Transverse colon (tissue), 4 donors: ENCODE measurements around the gene OR5H14. TPM values are rescaled to one million over a fixed set of nuclear protein-coding genes. Genes with fewer than 3 reads are reported as not detected.
"Not testable (repeated sequence)": the region's sequence is repeated elsewhere in the genome, so short reads cannot be mapped to it uniquely, and the experiment has no call there.

ENCODE experiments used
- DNase-seq: peaks from one replicate; pipeline ENCODE4 v3.0.0-alpha.2; 2019
- H3K27ac ChIP-seq, 4 donors: fragments of 200-600 bp; sonication (generic); 2 replicates each; pipeline ENCODE4 v1.5.1; 2016 to 2018; ENCODE audit warnings: inconsistent platforms in 4 of 4
- H3K27me3 ChIP-seq: fragments of 200-600 bp; sonication (generic); 2 replicates; pipeline ENCODE4 v1.5.1; 2017; ENCODE audit warnings: inconsistent platforms
- H3K36me3 ChIP-seq, 4 donors: fragments of 200-600 bp; sonication (generic); 2 replicates each; pipeline ENCODE4 v1.5.1; 2017 to 2019; ENCODE audit warnings: inconsistent platforms in 4 of 4
- H3K4me1 ChIP-seq, 4 donors: fragments of 200-600 bp; sonication (generic); 2 replicates each; pipeline ENCODE4 v1.5.1; 2017 to 2020; ENCODE audit warnings: inconsistent platforms in 4 of 4
- H3K4me3 ChIP-seq, 4 donors: fragments of 200-600 bp; sonication (generic); 1 replicate in 1 of 4; 2 replicates in 3 of 4; pipeline versions ENCODE4 v1.5.1 to v1.6.1; 2017 to 2019; ENCODE audit warnings: inconsistent platforms in 4 of 4
- H3K9me3 ChIP-seq, 2 donors: fragments of 200-600 bp; sonication (generic); 2 replicates each; pipeline ENCODE4 v1.5.1; 2017 to 2019; ENCODE audit warnings: inconsistent platforms in 2 of 2
- EP300 ChIP-seq: sonication (generic); formaldehyde crosslinking; IDR thresholded peaks from one replicate; pipeline ENCODE4 v1.6.1; 2017; ENCODE audit warnings: antibody characterized with exemption, low read depth
- POLR2A ChIP-seq: fragments of 450-650 bp; IDR thresholded peaks from one replicate; pipeline ENCODE4 v1.6.1; 2016; ENCODE audit warnings: antibody characterized with exemption, mild to moderate bottlenecking, moderate library complexity
- POLR2AphosphoS5 ChIP-seq, 3 donors: sonication (generic); formaldehyde crosslinking; IDR thresholded peaks; one replicate each; pipeline ENCODE4 v1.6.1; 2016; ENCODE audit warnings: antibody characterized with exemption in 3 of 3
- WGBS, 2 donors: methylation state at CpG; one replicate each; pipeline ENCODE4 v1.1.5; 2018; ENCODE audit warnings: low coverage in 1 of 2; 5-methylcytosine and 5-hydroxymethylcytosine counted together
- in situ Hi-C, 4 donors: fragments of 200-750 bp; cut with MboI; loops; one replicate each; pipeline versions ENCODE4 v1.15.0 to v1.15.1; 2017; ENCODE audit warnings: low sequenced_read_pairs in 3 of 4, low pct_ligation_motif_present in 1 of 4, low pct_unique_long_range_greater_than_20kb in 1 of 4
- intact Hi-C: fragments of 100-400 bp; cut with DNase I; formaldehyde crosslinking; loops from one replicate; pipeline ENCODE4 v1.15.1; 2023; ENCODE audit warnings: low total_unique reads
- total RNA-seq, 4 donors: library from RNA; depleted of rRNA; stranded (reverse); fragments of >200 nt; gene quantifications; one replicate each; pipeline ENCODE4 v1.1.0, GENCODE V29; 2016
- TF ChIP-seq, protein P1 (sequence below), 5 experiments: fragments of 200-600 bp in 3 of 5; fragments of 450-650 bp in 2 of 5; sonication (generic) in 3 of 5; IDR thresholded peaks; 1 replicate in 2 of 5; 2 replicates in 3 of 5; pipeline ENCODE4 v1.5.1; 2016 to 2017; ENCODE audit warnings: antibody characterized with exemption in 5 of 5, inconsistent platforms in 3 of 5, mild to moderate bottlenecking in 2 of 5, moderate library complexity in 1 of 5

Gene OR5H14
- total RNA-seq, 4 donors from 2014 or later: not detected

GRCh38 chr3:98185180-98185579, 37.9 kb downstream of the OR5H14 start:
- intact Hi-C loops (no loop called here), in situ Hi-C loops (no loop called here)
- no peaks in the 10 kb centered on the region for H3K9me3 ChIP-seq
- no peak for TF ChIP-seq EP300
- no peaks in the 10 kb centered on the region for H3K36me3 ChIP-seq
- no peak overlapping the region for H3K4me3 ChIP-seq
- H3K27ac ChIP-seq: no peak overlapping the region
- H3K4me1 ChIP-seq: no peaks in the 10 kb centered on the region
- no peak for DNase-seq
- no peaks in the 10 kb centered on the region for H3K27me3 ChIP-seq

DNA sequence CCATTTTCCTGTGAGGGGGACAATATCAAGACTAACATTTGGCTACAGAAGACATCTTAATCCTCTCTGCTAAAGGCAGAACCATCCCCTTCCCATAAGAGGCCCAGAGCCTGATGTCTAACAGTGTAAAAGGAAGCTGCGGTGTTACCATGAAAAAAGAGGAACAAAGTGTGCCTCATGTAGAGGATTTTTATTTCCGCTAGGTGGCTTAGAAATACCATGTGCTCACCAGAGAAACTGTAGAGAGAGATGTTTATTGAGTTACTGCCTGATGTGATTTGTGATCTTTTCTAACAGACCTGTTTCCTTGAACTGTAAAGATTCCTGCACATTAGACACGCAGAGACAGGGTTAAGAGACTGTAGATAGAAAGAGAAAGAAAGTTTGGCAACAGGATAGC, 41.3 kb downstream of the OR5H14 start:
- intact Hi-C loops: no loop called here
- no peak overlapping the region for H3K4me3 ChIP-seq
- WGBS, 2 donors: 25 to 42% methylated on average over 3 of the region's 3 CpGs
- H3K27ac ChIP-seq: no peak overlapping the region
- H3K36me3 ChIP-seq: no peaks in the 10 kb centered on the region
- DNase-seq: no peak
- no peak for TF ChIP-seq POLR2A
- H3K4me1 ChIP-seq: no peaks in the 10 kb centered on the region
- H3K9me3 ChIP-seq: no peaks in the 10 kb centered on the region
- in situ Hi-C loops: no loop called here
- no peaks in the 10 kb centered on the region for H3K27me3 ChIP-seq

DNA sequence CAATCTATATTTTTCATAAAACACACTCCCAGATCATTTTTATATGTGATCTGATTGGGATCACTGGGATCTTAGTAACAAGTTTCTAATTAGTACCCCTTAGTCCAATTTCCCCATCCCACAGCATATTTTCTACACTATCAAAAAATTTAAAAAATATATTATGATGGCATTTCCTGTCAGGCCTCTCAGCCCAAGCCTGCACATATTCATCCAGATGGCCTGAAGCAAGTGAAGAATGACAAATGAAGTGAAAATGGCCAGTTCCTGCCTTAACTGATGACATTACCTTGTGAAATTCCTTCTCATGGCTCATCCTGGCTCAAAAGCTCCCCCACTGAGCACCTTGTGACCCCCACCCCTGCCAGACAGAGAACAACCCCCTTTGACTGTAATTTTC, 43.6 kb downstream of the OR5H14 start:
- H3K4me3 ChIP-seq, intact Hi-C loops, H3K36me3 ChIP-seq, H3K27ac ChIP-seq, in situ Hi-C loops, DNase-seq, H3K27me3 ChIP-seq, H3K9me3 ChIP-seq, H3K4me1 ChIP-seq: not testable (repeated sequence)

DNA sequence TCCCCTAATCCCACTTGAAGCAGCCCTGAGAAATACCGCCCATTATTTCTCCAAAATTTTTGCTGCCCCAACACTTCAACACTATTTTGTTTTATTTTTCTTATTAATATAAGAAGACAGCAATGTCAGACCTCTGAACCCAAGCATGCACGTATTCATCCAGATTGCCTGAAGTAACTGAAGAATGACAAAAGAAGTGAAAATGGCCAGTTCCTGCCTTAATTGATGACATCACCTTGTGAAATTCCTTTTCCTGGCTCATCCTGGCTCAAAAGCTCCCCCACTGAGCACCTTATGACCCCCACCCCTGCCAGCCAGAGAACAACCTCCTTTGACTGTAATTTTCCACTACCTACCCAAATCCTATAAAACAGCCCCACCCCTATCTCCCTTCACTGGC, 49.0 kb downstream of the OR5H14 start:
- DNase-seq, in situ Hi-C loops, intact Hi-C loops, H3K36me3 ChIP-seq, H3K4me3 ChIP-seq, H3K27me3 ChIP-seq, H3K4me1 ChIP-seq, H3K27ac ChIP-seq, H3K9me3 ChIP-seq: not testable (repeated sequence)
- 60 to 66% methylated on average over 2 of the region's 2 CpGs for WGBS, 2 donors

DNA sequence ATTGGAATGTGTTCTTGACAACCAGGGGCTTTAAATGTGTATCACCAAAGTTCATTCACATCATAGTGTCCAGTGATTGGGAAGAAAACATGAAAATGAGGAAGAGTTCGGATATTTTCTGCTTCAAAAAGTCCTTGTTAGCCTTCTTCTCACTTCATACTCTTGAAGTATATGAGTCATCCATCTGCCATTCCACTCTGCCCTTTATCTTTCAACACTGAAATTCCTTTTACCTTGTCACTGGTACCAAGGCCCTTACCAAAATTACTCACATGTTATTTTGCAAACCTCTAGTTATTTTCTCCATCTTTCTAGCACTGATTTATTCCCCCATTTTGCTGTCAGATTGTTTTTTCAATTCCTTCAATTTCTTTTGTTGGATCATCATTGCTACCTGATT, 51.7 kb downstream of the OR5H14 start:
- in situ Hi-C loops (no loop called here), intact Hi-C loops (no loop called here)
- no peak overlapping the region for H3K27ac ChIP-seq
- H3K4me3 ChIP-seq: no peak overlapping the region
- no peaks in the 10 kb centered on the region for H3K36me3 ChIP-seq
- TF ChIP-seq, protein P1, sequence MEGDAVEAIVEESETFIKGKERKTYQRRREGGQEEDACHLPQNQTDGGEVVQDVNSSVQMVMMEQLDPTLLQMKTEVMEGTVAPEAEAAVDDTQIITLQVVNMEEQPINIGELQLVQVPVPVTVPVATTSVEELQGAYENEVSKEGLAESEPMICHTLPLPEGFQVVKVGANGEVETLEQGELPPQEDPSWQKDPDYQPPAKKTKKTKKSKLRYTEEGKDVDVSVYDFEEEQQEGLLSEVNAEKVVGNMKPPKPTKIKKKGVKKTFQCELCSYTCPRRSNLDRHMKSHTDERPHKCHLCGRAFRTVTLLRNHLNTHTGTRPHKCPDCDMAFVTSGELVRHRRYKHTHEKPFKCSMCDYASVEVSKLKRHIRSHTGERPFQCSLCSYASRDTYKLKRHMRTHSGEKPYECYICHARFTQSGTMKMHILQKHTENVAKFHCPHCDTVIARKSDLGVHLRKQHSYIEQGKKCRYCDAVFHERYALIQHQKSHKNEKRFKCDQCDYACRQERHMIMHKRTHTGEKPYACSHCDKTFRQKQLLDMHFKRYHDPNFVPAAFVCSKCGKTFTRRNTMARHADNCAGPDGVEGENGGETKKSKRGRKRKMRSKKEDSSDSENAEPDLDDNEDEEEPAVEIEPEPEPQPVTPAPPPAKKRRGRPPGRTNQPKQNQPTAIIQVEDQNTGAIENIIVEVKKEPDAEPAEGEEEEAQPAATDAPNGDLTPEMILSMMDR (IDR thresholded peaks at IDR 0.05): no peak
- TF ChIP-seq POLR2AphosphoS5 (IDR thresholded peaks at IDR 0.05) (no peak), EP300 (no peak)
- 38 to 48% methylated on average over 1 of the region's 1 CpG for WGBS, 2 donors
- no peaks in the 10 kb centered on the region for H3K27me3 ChIP-seq
- H3K9me3 ChIP-seq: no peaks in the 10 kb centered on the region
- H3K4me1 ChIP-seq: no peaks in the 10 kb centered on the region
- no peak for DNase-seq

Other genes with a start within 250 kb of the OR5H14 start
- gene RIOX2, start 175.0 kb upstream of the OR5H14 start, total RNA-seq: 10 to 100 TPM in 2 of 4 donors, 1 to 10 TPM in 2; 7.5 to 20.5 (median 13.3) TPM
- not detected for gene GABRR3, start 112.2 kb upstream of the OR5H14 start, total RNA-seq
- not detected for gene OR5AC2, start 60.3 kb upstream of the OR5H14 start, total RNA-seq
- not detected for gene OR5H1, start 16.8 kb upstream of the OR5H14 start, total RNA-seq
- not detected for gene OR5H15, start 19.2 kb downstream of the OR5H14 start, total RNA-seq
- not detected for gene OR5H6, start 116.8 kb downstream of the OR5H14 start, total RNA-seq
- gene OR5H2, start 135.0 kb downstream of the OR5H14 start, total RNA-seq: not detected
- not detected for gene OR5K4, start 206.4 kb downstream of the OR5H14 start, total RNA-seq
- not detected for gene OR5K3, start 243.2 kb downstream of the OR5H14 start, total RNA-seq